Stimulated activated CD8-positive, alpha-beta memory T cell treated with anti-CD3 and anti-CD28 coated beads, Interleukin-7, amount 100 ng/mL, for 48 hours (primary cell): ENCODE measurements around the gene MGST3.
"Not testable (repeated sequence)": the region's sequence is repeated elsewhere in the genome, so short reads cannot be mapped to it uniquely, and the experiment has no call there.

Experiments
- DNase-seq, 2 donors: peaks; one replicate each; pipeline ENCODE4 v3.0.0-alpha.2; 2020; ENCODE audit warnings: low read depth in 1 of 2; ENCODE audit errors: extremely low read depth in 1 of 2

MGST3 gene

GRCh38 chr1:165630629-165631341 lies at the start of gene MGST3:
Gene MGST3, plus strand, starts transcription at chr1:165631234. Its CDS starts 18,614 bp downstream, at chr1:165649848.
- peak; percentile 88 to 94 for DNase-seq

DNA sequence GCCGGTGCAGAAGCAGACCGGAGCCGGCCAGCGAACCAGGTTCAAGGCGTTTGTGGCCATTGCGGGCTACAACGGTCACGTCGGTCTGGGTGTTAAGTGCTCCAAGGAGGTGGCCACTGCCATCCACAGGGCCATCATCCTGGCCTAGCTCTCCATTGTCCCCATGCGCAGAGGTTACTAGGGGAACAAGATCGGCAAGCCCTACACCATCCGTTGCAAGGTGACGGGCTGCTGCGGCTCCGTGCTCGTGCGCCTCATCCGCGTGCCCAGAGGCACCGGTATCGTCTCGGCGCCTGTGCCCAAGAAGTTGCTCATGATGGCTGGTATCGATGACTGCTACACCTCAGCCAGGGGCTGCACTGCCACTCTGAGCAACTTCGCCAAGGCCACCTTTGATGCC lies 49.1 kb upstream of the MGST3 start:
- no peak for DNase-seq

GRCh38 chr1:165586398-165586797 lies 44.6 kb upstream of the MGST3 start:
- DNase-seq, result no peak

GRCh38 chr1:165591391-165591790 lies 39.6 kb upstream of the MGST3 start:
- DNase-seq, result not testable (repeated sequence)

DNA sequence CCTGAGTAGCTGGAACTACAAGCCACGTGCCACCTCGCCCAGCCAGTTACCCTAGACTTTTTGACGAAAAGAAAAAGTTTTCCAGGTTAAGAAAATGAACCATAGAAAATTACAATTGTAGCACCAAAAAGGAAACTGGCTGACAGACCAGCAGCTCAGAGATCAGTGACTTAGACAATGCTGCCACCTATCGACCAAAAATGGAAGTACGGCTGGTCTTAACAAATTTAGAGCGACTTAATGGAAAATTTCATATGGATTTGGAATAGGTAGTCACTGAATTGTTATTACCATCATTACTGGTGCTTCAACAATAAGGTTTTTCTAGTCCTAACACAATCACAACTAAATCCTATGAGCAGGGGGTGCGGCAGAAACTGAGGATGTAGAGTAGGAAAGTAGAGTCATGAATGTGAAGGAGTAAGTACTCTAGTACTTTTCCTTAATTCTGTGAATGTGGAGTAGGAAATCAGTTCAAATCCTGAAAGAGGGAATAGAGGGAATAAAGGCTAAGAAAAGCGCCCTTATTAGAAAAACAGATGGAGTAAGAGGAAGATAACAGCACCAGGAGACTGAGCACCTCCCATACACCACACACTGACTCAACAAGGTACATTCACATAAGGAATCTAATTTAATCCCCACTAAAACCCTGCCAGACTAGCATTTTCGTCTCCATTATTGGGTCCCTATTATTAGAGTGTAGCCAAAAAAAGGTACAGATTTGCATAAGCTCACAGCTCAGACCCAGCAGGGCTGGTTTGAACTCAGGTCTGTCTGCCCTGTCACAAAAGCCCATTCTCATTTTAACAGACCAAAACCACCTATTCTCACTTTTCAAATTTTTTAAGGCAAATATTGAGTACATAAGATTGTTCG lies 37.9 kb upstream of the MGST3 start:
- peak; percentile 39 to 40 for DNase-seq

- DNase-seq, result no peak
Observed at GRCh38 chr1:165595246-165595938, 35.6 kb upstream of the MGST3 start.

DNA sequence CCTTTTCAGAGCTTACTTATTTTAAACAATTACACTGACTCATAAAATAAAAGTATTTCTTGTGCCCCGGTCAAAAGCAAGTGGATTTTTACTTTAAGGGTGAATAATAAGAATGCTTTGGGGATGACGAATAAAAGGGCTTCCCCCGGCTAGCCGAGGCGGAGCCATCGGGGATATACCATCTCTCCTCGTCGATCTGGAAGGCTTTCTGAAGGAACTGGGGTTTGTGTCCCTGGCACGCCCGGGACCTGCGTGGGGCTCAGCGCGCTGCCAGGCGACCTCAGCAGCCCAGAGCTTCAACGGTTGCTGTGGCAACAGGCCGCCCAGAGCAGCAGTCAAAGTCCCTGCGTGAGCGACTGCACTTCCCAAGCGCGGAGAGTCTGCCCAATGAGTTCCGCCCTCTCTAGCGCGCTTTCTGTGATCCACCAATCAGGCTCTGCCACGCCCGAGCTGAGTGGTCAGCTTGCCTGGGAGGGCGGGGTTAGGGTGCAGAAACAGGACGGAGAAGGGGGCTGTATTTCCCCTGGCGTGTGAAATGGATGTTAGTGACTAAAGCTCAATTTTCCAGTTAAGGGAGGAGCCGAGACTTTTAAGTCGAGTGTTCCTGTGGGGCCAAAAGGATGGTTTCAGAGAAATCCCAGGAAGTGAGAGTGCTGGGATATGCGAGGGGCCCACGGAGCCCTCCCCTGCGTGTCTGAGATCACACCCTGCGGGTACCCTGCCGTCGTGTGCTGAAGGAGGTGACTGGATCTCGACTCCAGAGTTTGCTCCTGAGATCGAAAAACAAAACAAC lies 33.0 kb upstream of the MGST3 start:
- peak; percentile 92 to 96 for DNase-seq

- DNase-seq, result peak in 1 of 2 donors; percentile 9
Observed at GRCh38 chr1:165598676-165599059, 32.4 kb upstream of the MGST3 start.

GRCh38 chr1:165600793-165601192 lies 30.2 kb upstream of the MGST3 start:
- DNase-seq, result no peak

DNA sequence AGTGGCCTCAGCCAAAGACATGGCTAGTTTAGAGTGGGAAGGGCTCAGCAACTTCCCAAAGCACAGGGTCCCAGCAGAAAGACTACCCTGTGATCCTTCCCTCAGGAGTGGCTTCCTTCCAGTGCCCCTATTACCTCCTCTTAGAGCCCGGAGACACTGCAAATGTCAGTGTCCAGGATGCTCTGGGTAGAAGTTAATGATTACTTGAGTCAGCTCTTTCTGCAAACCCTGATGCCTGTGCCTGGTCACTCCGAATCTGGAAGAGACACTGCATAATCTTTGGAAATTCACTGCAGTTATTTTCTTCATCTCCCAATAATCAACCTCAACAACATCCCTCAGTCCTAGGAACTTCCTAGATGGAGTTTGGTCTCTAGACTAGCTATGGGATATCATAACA lies 27.2 kb upstream of the MGST3 start:
- DNase-seq, result no peak

GRCh38 chr1:165605246-165605645 lies 25.8 kb upstream of the MGST3 start:
- no peak for DNase-seq

- DNase-seq, result not testable (repeated sequence)
Observed at GRCh38 chr1:165606676-165607075, 24.4 kb upstream of the MGST3 start.

DNA sequence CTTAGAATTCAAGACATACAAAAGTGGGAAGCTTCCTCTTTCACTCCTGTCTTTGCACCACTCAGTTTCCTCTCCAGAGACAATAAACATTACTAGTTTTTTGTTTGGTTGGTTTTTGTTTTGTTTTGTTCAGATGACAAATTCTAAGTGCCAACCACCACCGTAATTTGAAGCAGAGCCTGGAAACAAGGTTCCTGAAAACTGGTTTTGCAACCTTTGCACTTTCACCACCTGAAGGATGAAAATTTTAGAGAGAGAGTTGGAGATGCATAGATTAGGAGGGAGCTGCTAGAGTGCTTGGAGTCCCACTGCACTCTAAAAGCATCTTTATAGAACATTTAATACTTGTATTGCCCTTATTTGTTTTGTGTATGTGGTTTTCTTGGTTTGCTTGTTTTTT lies 20.2 kb upstream of the MGST3 start:
- no peak for DNase-seq

GRCh38 chr1:165612062-165612461 lies 19.0 kb upstream of the MGST3 start:
- DNase-seq, result no peak

- DNase-seq, result no peak
Observed at GRCh38 chr1:165616054-165616612, 14.9 kb upstream of the MGST3 start.

- no peak for DNase-seq
Observed at GRCh38 chr1:165616987-165617546, 14.0 kb upstream of the MGST3 start.

GRCh38 chr1:165619647-165620151 lies 11.3 kb upstream of the MGST3 start:
- no peak for DNase-seq

DNA sequence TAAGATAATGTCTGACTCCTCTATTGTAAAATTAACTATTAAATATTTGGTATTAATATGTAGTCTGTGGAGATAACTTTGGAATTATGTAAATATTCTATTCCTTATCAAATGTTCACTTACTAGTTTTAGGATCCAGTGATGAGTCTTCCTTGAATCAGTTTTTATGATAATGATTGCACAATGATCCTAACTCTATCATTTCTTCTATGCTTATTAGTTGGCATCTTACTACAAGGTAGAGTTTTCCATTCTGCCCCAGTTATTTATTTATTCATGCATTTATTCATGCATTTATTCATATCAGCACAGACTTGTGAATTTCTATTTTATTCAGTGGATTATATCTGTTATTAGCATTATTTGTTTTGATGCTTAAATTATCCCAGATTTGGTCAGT lies 7.4 kb upstream of the MGST3 start:
- no peak for DNase-seq

- no peak for DNase-seq
Observed at GRCh38 chr1:165624441-165624840, 6.6 kb upstream of the MGST3 start.
